ENCODE measurements around the gene PCBP3.

The PCBP3 gene

DNA sequence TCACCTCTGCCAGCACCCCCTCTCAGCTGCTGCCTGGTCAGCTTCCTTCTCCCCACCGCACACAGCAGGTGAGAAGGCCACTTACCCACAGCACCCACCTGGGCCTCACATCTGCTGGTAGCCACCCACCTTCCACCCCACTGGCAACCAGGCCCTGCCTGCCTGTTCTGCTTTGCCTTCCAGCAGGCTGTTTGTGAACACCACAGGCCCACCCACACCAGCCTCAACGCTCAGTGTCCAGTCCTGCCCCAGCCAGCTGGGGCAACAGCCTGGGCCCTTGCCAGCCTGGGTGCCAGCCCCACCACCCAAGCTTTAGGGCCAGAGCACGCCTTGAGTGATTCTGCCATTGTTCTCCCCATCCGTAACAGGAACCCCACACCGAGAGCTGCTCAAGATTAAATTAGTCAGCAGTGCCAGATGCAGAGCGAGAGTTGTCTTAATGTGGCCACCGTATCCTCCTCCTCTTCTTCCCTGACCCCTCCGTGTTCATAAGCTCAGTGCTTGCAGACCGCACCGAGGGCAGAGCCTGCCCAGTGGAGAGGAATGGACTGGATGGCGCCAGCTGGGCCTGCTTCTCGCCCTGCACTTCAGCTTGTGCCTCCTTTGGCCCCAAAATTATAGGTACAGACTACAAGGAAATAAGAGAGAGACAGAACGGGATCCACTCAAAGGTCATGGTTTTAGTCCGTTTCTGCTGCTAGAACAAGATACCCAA lies 217.8 kb downstream of the PCBP3 start:
- Mint-ChIP-seq H3K9me3 (no peaks in the 10 kb centered on the region), H3K27ac (no peak overlapping the region), H3K27me3 (peaks cover 2% of the 10 kb centered on the region), H3K4me3 (no peak overlapping the region), H3K36me3 (no peaks in the 10 kb centered on the region), H3K4me1 (peaks cover 6% of the 10 kb centered on the region)
- no peak for ATAC-seq (ENCODE audit: low read depth)
- no peak for DNase-seq (ENCODE audit: low spot score in 2 of 2)

DNA sequence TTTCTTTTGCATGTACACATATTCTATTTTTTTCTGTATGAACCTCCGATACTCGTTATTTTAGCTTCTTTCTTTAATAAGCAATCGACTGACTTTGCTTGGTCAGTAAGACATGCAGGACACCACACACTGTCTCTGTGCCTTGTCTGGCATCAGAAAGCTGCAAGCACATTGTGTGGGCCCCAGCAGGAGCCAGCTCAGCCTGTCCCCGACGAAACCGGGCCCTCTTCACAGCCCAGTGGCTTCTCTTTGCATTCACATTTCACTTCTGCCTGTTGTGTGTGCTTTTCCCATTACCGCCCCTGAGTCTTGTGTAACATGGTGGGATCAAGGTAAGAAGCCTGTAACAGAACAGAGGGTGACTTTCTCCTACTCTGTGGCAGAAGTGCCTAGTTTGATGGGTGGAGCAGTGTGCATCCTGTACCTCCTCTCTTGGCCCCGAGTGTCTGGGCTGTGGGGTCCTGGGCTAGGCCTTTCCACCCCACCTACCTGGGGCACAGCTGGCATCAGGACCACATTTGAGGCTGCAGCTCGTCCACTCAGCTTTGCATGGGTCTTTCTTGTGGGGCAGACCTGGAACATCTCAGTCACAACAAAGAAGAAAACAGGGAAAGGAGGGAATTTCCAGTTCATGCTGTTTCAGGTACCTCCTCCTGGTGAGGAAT lies 219.2 kb downstream of the PCBP3 start:
- ATAC-seq (ENCODE audit: low read depth) = peak; percentile 55
- Mint-ChIP-seq H3K4me3 (no peak overlapping the region), H3K27ac (no peak overlapping the region), H3K27me3 (peaks cover 2% of the 10 kb centered on the region), H3K9me3 (no peaks in the 10 kb centered on the region), H3K36me3 (no peaks in the 10 kb centered on the region), H3K4me1 (peaks cover 6% of the 10 kb centered on the region)
- DNase-seq (ENCODE audit: low spot score in 2 of 2) = no peak

DNA sequence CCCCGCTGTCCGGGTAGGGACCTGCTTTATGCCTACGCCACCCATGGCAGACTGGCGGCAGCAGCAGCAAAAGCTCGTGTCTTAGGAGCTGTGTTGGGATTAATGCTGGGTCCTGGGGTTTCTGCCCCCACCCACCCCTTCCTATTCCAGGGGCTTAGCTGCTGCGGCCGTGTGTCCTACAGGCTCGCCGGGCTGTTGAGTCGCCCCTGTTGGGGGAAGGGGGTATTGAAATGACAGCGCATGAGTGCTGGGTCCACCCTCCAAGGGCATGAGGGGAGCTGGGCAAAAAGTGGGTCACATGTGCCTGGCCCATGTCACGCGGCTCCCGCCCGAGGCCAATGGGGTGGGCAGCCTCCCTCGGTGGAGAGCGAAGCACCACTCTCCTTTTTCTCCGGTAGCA lies 219.7 kb downstream of the PCBP3 start:
- H3K27ac Mint-ChIP-seq = no peak overlapping the region
- H3K4me1 Mint-ChIP-seq = peaks cover 6% of the 10 kb centered on the region
- no peak overlapping the region for H3K4me3 Mint-ChIP-seq
- no peaks in the 10 kb centered on the region for H3K36me3 Mint-ChIP-seq
- DNase-seq (ENCODE audit: low spot score in 2 of 2) (no peak), ATAC-seq (ENCODE audit: low read depth) (no peak)
- H3K9me3 Mint-ChIP-seq = no peaks in the 10 kb centered on the region
- H3K27me3 Mint-ChIP-seq = peaks cover 2% of the 10 kb centered on the region

DNA sequence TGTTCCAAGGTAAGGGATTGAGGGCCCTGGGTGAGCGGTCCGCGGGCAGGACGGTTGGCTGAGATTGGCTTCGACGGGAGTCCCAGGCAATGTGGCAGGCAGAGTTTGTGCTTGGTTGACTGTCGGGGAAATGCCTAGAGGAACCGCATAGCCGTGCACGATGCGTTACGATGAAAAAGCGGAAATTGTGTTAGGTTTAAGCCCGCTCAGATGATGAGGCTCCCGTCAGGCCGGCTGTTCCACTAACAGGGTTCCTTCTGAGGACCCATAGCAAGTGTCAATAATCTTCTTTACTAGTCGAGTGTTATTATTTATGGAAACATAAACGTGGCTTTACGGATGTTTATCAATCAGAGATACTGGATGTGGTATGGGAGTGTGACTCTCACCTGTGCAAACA lies 220.2 kb downstream of the PCBP3 start:
- DNase-seq (ENCODE audit: low spot score in 2 of 2) (no peak), ATAC-seq (ENCODE audit: low read depth) (no peak)
- Mint-ChIP-seq H3K4me1 (peaks cover 6% of the 10 kb centered on the region), H3K36me3 (no peaks in the 10 kb centered on the region), H3K27me3 (no peaks in the 10 kb centered on the region), H3K27ac (no peak overlapping the region), H3K9me3 (no peaks in the 10 kb centered on the region), H3K4me3 (no peak overlapping the region)

DNA sequence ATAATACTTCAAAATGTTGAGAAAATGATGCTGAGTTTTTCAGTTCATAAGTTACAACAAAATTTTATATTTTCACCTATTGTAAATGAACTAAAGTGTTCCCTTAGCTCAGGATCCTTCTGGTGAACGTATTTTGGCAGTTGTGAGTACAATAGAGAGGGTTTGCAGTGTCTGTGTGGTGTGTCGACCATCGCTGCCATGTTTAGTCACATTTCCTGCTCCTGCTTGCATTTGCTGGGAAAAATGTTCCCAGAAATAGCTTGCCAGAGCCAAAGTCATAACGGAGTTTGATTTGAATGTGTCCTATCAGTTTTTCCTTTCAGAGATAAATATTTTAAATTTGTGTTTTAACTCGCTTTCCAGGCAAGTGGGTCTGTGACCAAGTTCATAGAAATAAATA lies 220.9 kb downstream of the PCBP3 start:
- no peak for DNase-seq (ENCODE audit: low spot score in 2 of 2)
- Mint-ChIP-seq H3K4me3 (no peak overlapping the region), H3K9me3 (no peaks in the 10 kb centered on the region), H3K36me3 (no peaks in the 10 kb centered on the region), H3K27me3 (no peaks in the 10 kb centered on the region), H3K4me1 (peaks cover 6% of the 10 kb centered on the region), H3K27ac (no peak overlapping the region)
- ATAC-seq (ENCODE audit: low read depth) = no peak

DNA sequence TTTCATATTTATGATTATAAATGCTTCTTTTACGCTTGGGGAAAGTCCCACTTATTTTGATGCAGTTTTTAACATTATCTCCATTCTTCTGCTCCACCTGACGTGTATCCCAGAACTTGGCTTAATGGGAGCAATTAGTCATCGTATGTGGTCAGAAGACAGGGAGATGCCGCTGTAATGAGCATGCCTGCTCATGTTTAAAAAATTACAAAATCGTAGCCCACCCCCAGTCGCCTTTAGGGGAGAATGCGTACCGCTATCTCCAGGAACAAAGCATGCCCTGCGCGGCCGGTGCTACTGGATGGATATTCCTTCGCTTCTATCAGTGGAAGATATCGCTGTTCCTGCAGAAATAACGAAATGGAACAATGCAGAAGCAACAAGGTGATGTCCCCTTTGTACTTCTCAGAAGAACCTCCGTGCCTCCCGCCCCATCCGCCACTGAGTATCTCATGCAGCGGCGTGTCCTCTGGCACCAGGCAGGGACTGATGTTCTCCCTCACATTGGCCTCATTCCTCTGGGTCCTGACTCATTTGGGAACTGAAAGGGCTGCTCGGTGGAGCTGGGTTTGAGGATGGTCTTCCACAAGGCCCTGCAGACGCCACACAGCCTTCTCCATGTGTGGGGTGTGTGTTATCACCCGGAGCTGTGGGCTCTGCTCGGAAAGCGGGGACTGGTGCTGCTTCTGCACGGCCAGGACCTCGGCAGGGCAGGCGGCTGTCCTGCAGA lies 221.7 kb downstream of the PCBP3 start:
- Mint-ChIP-seq H3K36me3 (no peaks in the 10 kb centered on the region), H3K27me3 (no peaks in the 10 kb centered on the region), H3K27ac (no peak overlapping the region), H3K9me3 (no peaks in the 10 kb centered on the region), H3K4me1 (peaks cover 6% of the 10 kb centered on the region), H3K4me3 (no peak overlapping the region)
- DNase-seq (ENCODE audit: low spot score in 2 of 2) = no peak
- no peak for ATAC-seq (ENCODE audit: low read depth)

DNA sequence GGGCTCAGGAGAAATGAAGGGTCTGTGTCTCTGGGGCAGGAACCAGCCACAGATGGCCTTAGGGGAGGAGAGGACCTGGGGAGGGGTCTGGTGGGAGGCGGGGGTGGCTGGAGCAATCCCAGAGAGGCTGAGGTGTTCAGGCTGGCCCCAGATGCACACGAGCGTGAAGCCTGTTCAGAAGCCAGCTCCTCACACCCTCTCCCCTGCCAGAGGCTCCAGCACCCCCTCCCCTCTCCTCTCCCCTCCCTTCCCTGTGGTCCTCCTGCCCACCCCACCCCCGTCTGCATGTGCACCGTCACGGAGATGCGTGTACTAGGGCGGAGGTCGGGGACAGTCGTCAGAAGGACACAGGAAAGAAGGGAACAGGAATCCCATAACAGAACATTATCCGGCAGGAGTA lies 223.0 kb downstream of the PCBP3 start:
- no peaks in the 10 kb centered on the region for H3K36me3 Mint-ChIP-seq
- H3K4me1 Mint-ChIP-seq = peaks cover 6% of the 10 kb centered on the region
- no peak overlapping the region for H3K27ac Mint-ChIP-seq
- no peak for DNase-seq (ENCODE audit: low spot score in 2 of 2)
- no peaks in the 10 kb centered on the region for H3K9me3 Mint-ChIP-seq
- H3K4me3 Mint-ChIP-seq = no peak overlapping the region
- H3K27me3 Mint-ChIP-seq = no peaks in the 10 kb centered on the region
- ATAC-seq (ENCODE audit: low read depth) = no peak

DNA sequence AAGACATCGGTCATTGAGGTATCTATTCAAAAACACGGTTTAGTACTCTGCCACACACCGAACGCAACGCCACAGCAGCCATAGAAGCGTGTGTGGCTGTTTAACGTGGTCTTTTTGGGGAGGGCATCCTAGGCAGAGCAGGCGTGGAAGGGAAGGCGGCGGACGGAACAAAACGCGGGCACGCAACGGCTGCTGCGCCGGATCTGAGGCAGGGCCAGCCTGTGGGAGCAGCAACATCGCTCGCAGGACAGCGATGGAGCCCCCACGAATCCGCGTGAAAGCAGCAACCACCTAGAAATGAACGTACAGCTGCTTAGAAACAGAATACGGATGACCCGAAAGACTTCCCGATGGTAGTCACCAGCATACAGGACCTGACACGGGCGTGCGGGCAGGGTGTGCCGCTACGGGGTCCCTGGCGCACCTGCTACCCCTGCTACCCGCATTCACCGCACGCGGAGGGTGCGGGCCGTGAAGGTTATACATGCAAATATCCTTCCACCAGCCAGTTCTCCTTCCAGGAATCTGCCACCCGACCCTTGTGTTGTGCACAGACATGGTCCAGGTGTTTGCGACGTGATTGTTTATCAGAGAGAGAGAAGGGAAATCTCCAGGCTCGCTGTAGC lies 223.6 kb downstream of the PCBP3 start:
- ATAC-seq (ENCODE audit: low read depth) = no peak
- Mint-ChIP-seq H3K4me3 (no peak overlapping the region), H3K4me1 (peaks cover 6% of the 10 kb centered on the region), H3K9me3 (no peaks in the 10 kb centered on the region), H3K36me3 (no peaks in the 10 kb centered on the region), H3K27me3 (no peaks in the 10 kb centered on the region), H3K27ac (no peak overlapping the region)
- no peak for DNase-seq (ENCODE audit: low spot score in 2 of 2)

DNA sequence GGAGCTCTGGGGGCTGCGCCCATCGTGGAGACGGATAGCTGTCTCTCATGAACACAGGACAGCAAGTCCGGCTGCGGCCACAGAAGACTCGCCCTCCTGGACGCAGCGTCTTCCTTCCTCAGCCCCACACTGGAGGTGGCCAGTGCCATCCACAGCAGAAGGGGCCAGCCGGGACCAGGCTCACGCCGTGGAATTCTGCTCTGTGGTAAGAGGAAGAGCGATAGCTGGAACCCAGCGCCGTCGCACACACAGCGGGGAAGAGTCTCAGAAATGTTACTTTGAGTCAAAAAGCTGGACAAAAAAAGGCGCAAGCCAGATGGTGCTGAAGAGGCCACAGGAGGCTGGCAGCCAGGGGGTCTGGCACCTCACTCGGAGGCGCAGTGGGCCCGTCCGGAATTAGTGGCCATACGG lies 224.2 kb downstream of the PCBP3 start:
- DNase-seq (ENCODE audit: low spot score in 2 of 2) = no peak
- no peaks in the 10 kb centered on the region for H3K27me3 Mint-ChIP-seq
- no peaks in the 10 kb centered on the region for H3K9me3 Mint-ChIP-seq
- ATAC-seq (ENCODE audit: low read depth) = no peak
- peaks cover 3% of the 10 kb centered on the region for H3K4me1 Mint-ChIP-seq
- no peak overlapping the region for H3K4me3 Mint-ChIP-seq
- H3K36me3 Mint-ChIP-seq = no peaks in the 10 kb centered on the region
- H3K27ac Mint-ChIP-seq = no peak overlapping the region

DNA sequence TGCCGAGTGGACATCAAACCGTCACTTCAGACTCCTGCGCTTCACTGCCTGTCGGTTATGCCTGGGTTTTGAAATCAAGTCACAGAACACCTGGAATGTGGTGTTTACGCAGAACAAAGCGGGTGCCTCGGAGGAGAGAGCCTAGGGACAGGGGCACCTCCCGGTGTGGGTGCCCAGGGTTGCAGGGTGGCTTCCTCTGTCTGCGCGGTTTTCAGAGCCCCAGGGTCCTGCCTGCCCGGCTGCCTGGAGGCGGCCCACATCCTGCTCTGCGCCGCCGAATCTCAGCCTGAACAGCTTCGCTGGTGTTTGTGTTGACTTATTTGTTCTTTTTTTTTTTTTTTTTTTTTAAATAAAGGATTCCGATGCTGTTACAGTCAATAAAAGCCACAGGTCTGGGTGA lies 224.6 kb downstream of the PCBP3 start:
- no peak for ATAC-seq (ENCODE audit: low read depth)
- H3K36me3 Mint-ChIP-seq = no peaks in the 10 kb centered on the region
- H3K9me3 Mint-ChIP-seq = no peaks in the 10 kb centered on the region
- peaks cover 1% of the 10 kb centered on the region for H3K27me3 Mint-ChIP-seq
- no peak overlapping the region for H3K27ac Mint-ChIP-seq
- no peaks in the 10 kb centered on the region for H3K4me1 Mint-ChIP-seq
- no peak for DNase-seq (ENCODE audit: low spot score in 2 of 2)
- no peak overlapping the region for H3K4me3 Mint-ChIP-seq

DNA sequence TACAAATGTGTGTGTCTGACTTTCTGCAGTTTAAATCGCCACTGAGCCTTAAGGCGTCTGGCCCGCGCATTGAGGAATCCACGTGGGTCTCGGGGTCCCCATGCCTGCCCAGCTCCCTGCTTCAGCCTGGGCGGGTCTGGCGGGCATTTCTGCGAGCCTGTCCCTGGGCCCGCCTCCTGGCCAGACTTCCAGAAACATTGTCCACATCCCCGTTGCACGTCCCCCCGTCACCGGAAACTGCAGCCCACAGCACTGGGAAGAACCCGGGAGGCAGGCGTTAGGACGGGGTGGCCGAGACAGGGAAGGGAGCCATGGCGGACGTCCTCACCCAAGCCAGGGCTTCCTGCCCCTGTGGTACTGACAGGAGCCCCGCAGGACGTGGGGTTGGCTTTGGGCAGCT lies 225.0 kb downstream of the PCBP3 start:
- ATAC-seq (ENCODE audit: low read depth) (no peak), DNase-seq (ENCODE audit: low spot score in 2 of 2) (no peak)
- no peaks in the 10 kb centered on the region for H3K36me3 Mint-ChIP-seq
- peaks cover 2% of the 10 kb centered on the region for H3K27me3 Mint-ChIP-seq
- no peak overlapping the region for H3K4me3 Mint-ChIP-seq
- H3K27ac Mint-ChIP-seq = no peak overlapping the region
- no peaks in the 10 kb centered on the region for H3K9me3 Mint-ChIP-seq
- H3K4me1 Mint-ChIP-seq = no peaks in the 10 kb centered on the region

DNA sequence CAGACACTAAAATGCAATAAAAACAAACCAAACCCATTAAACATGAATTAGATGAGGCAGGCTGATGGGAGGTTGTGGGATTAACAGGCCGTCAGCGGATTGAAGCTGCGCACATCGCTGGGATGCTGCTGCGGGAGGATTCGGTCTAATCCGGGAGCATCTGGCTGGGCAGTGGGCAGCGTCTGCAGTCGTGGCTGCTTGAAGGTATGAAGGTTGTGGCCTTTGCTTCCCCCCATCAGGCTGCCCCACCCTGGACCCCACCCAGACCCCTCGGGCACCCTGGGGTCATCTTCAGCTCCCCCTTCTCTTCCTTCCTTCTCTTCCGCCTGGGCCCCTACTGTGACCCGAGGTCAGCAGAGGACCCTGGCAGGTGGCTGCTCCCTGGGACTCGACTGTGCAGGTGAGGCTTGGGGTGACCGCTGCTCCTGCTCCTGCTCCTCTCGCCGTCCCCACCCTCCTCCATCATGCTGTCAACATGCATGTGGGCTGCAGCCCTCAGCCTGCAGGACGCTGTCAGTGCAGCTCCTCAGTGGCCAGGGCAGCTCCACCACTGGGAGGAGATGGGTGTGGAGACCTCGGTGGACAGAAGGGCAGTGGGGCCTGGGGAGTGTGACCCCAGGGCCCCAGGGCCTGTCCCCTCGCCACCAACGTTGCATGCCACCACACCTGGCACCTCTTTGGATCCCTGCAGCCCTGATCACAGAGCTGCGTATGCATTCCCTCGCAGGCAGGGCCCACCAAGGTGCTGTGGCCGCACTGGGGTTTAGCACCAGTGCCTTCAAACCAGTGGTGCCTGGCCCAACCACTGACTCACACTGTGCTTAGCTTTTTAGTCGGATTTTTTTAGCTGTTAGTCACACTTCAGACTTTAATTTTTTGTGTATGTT lies 225.8 kb downstream of the PCBP3 start:
- Mint-ChIP-seq H3K4me3 (no peak overlapping the region), H3K27me3 (peaks cover 4% of the 10 kb centered on the region), H3K36me3 (no peaks in the 10 kb centered on the region), H3K27ac (no peak overlapping the region), H3K9me3 (no peaks in the 10 kb centered on the region), H3K4me1 (no peaks in the 10 kb centered on the region)
- no peak for DNase-seq (ENCODE audit: low spot score in 2 of 2)
- no peak for ATAC-seq (ENCODE audit: low read depth)

DNA sequence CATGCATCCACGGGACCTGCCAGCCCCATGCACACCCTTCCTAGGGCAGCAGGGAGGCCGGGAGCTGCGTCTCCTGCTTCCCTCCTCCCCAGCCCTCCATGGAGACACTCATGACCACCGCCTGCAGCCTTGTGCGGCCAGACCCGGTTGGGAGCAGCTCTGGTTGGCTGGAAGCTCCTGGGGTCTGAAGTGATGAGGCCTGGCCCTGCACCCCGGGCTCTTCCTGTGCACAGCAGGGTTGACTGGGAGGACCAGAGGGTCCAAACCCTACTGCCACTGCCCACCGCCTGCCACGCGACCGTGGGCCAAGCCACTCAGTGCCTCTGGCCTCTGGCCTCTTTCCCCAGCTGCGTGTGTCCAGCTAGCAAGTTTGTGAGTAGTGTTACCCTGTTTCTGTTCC lies 226.9 kb downstream of the PCBP3 start:
- no peak for ATAC-seq (ENCODE audit: low read depth)
- no peak for DNase-seq (ENCODE audit: low spot score in 2 of 2)
- peaks cover 4% of the 10 kb centered on the region for H3K27me3 Mint-ChIP-seq
- no peak overlapping the region for H3K27ac Mint-ChIP-seq
- H3K36me3 Mint-ChIP-seq = no peaks in the 10 kb centered on the region
- no peaks in the 10 kb centered on the region for H3K4me1 Mint-ChIP-seq
- no peak overlapping the region for H3K4me3 Mint-ChIP-seq
- H3K9me3 Mint-ChIP-seq = no peaks in the 10 kb centered on the region

All from memory B cell (primary cell).